ENCODE data around the gene TM2D1.
"Not testable (repeated sequence)": the region's sequence is repeated elsewhere in the genome, so short reads cannot be mapped to it uniquely, and the experiment has no call there.

TM2D1 gene

DNA sequence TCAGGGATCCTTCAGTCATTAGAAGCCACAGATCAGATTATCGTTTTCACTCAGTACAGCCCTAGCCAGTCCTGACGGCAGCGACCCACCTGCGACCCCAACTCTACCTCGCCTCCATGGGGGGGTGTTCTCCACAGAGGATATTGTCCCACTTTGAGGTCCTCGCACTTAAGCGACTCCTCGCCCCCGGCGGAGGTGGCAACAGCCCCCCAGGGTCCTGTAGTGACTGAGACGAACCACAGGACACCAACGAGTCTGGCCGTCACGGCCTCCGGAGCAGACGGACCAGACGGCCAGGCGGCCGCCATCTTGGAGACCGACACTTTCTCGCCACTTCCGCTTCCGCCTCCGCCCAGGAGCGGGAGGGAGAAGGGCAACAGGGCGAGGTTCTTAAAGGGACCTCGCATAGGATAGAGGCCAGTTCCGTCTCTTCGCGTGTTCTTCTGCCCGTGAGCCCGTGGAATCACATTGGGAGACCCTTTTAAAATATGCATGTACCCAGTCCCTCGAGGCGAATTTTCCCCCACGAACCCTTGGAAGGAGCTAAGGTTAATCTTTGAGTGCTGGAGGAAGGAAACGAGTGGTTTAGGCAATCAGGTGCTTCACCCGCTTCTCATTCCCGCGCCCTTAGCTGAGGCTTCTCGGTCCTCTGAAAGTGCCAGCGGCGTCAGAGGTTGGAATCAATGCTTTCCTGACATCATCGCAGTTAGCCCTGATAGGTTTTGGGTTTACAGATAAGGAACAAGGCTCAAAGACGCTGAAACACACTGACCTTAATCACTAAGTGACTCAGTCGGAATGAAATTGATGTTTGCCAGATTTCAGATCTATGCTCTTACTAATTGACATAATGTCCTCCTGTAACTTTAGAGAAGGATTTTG is at the start of gene TM2D1:
Gene TM2D1 (minus strand): TSS at position 329 of the 882 bp plus-strand sequence. CDS start 21 bp downstream, at position 308.
- peak; percentile 91 for DNase-seq

- DNase-seq, result no peak
Observed at GRCh38 chr1:61770131-61770530, 45.2 kb upstream of the TM2D1 start.

DNA sequence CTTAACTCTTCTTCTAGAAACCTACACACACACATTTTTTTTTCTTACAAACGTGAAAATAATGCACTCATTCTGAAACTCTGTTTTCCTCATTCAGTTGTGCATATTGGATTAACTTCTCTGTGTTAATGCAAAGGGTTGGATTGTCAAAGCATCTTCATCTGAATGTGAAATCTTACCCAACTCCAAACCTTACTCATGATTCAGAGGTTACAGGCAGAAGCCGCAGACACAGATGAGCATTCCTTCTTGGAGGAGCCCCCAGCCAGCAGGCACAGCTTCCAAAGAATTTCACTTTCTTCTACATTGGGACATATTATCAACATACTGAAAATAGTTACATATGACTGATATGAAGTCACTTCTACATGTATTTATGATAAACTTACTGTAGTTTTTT is 33.0 kb upstream of the TM2D1 start:
- DNase-seq, result no peak

DNA sequence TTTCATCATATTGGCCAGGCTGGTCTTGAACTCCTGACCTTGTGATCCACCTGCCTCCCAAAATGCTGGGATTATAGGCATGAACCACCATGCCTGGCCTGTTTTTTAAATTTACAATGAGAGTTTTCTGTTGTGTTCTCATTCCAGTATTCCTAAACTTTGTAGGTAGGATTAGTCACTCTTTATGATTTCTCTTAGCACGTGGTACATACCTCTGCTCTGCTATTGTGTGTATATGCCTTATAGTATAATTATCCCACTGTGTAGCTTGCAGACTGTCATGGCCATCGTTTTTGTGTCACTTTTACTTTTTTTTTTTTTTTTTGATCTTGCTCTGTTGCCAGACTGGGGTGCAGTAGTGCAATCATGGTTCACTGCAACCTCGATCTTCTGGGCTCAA is 31.8 kb upstream of the TM2D1 start:
- no peak for DNase-seq

DNA sequence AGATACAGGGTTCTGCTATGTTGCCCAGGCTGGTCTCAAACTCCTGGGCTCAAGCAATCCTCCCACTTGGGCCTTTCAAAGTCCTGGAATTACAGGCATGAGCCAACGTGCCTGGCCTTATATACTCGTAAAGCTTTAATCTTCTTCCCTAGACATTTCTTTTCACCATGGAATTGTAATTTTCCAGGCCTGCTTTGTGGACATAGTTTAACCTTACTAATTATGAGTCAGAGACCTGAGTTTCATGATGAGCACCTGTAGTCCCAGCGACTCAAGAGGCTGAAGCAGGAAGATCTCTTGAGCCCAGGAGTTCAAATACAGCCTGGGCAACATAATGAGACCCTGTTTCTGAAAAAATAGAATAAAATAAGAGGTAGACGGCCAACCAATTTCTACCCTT is 29.6 kb upstream of the TM2D1 start:
- no peak for DNase-seq

DNA sequence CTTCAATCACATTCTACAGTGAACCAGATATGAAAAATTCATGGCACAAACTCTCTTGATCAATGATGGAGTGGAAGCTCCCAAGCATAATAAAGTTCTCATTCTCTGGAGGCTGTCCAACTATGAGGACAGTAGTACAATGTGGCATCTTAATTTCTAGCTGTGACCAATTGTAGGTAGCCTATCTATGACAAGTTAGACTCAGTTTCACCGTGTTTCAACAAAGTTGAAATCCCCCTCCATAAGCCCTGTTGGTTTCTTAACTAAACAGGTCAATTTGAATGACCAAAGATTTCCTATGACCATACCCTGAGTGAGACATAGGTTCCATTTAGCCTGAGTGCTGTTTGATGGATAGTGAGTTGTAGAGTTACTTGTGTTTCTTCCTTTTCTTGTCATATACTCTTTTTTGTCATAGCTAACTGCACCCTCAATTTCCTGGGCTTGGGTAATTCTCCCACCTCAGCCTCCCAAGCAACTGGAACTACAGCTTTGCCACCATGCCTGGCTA is 29.1 kb upstream of the TM2D1 start:
- no peak for DNase-seq

GRCh38 chr1:61752921-61753389 is 28.0 kb upstream of the TM2D1 start:
- no peak for DNase-seq

GRCh38 chr1:61749574-61749973 is 24.6 kb upstream of the TM2D1 start:
- no peak for DNase-seq

DNA sequence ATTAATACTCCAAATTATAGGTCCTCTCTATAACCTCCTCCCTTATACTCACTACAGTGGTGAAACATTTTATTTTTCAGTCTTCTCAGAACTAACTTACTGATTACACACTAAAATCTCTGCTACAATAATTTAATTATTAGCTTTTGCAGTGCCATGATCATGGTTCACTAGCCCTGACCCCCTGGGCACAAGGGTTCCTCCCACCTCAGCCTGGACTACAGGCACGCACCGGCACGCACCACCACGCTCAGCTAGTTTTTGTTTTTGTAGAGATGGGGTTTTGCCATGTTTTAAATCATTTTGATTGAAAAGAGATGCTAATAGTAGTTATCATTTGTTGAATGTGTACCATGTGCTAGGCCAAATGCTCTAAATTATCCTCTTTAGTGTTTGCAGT is 23.6 kb upstream of the TM2D1 start:
- no peak for DNase-seq

GRCh38 chr1:61746813-61747212 is 21.9 kb upstream of the TM2D1 start:
- no peak for DNase-seq

GRCh38 chr1:61743716-61744580 is 19.0 kb upstream of the TM2D1 start:
- DNase-seq, result no peak

DNA sequence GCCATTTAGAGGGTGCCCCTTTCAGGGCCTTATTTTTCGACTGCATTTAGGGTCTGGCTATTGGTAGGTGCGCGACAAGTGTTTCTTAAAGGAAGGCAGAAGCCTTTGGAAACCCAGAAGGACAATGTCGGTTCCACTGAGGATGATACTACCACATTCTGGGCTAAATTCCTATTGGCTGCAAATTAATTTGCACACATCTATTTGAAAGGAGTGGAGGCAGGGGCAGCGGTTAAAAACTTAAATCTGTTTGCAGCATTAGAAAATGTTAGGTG is 18.4 kb upstream of the TM2D1 start:
- no peak for DNase-seq

- peak; percentile 69 for DNase-seq
Observed at GRCh38 chr1:61742620-61743430, 17.9 kb upstream of the TM2D1 start.

DNA sequence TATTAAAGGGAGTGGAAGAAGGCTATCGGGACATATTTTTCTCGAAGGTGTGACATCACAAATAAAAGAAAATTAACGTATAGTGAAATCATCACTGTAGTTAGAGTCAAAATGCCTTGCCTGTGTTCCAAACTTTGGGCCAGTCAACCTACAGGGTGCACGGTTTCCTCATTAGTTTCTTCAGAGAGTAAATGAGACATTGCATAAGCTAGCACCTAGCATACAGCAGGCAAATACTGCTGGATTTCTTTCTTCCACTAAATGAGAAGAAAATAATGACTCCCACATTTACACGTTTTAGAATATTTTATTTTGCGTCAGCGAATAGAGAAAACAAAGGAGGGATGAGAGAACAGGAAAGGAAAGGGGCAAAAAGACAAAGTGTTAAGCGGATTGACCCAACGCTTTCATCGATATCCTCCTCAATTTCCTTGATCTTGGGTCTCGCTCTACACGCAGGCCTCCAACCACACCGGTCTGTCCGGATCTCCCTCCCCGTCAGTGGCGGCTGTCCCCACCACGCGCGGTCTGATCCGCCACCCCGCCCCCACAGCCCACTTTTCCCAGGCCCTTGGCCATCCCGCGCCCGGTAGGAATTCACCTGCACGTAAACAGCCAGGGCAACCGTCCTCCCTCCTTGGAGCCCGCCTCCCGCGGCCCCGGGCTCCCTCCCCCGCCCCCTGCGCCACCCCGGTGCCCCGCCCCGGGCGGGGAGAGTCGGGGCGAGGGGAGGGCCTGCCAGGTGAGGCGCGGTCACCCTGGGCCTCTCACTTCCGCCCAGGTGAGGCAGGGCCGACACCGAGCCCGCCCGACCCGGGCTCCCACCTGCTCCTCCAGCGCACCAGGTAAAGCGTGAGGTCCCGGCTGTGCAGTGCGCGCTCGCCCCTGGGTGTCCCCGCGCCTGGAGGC is 17.0 kb upstream of the TM2D1 start, which contains the start of gene PATJ:
Gene PATJ (plus strand): TSS at position 770 of the 909 bp plus-strand sequence. CDS start 20,413 bp downstream, outside the sequence.
- DNase-seq, result peak; percentile 89

DNA sequence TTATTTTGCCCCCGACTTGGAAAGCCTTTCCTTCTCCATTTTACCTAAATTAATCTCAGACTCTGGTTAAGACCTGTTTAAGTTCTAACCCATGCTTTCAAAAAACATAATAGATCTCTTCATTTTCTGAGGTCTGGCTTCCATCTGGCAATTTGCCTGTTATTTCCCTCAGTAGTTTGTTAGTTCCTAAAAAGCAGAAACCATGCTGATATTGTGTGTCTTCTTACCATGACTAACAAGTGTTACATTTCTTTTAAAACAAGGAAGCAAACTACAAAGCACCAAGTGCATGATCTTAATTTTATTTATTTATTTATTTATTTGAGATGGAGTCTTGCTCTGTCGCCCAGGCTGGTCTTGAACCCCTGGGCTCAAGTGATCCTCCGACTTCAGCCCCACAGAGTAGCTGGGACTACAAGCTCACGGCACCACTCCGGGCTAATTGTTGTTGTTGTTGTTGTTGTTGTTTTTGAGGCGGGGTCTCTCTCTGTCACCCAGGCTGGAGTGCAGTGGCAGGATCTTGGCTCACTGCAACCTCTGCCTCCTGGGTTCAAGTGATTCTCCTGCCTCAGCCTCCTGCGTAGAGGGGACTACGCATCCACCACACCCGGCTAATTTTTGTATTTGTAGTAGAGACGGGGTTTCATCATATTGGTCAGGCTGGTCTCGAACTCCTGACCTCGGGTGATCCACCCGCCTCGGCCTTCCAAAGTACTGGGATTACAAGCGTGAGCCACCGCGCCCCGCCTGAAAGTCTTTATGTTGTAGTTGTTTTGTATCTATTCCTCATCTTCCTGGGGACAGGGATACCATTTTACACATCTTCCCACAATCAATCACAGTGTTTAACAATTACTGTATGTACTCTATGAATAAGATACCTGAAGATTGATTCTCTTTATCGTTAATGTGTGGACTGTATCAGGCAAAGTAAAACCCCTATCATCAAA is 16.1 kb upstream of the TM2D1 start:
- DNase-seq, result no peak

DNA sequence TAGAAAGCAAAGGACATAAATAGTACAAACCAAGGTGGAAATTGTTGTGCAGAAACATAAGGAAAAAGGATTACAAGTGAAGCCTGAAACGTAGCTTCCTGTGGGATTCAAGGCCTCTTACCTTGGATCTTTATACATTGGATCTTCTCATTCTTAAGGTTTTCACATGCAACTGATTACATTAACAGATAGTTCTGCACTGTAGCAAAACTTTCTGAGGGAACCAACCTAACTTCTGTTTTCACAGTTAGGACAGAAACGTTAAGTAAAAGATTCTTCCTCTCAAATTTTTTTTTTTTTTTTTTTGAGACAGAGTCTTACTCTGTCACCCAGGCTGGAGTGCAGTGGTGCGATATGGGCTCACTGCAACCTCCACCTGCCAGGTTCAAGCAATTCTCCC is 7.8 kb upstream of the TM2D1 start:
- no peak for DNase-seq

- not testable (repeated sequence) for DNase-seq
Observed at GRCh38 chr1:61730679-61731078, 5.7 kb upstream of the TM2D1 start.

- DNase-seq, result no peak
Observed at GRCh38 chr1:61727544-61727943, 2.6 kb upstream of the TM2D1 start.

- DNase-seq, result no peak
Observed at GRCh38 chr1:61724506-61724812, 482 bp downstream of the TM2D1 start.

- DNase-seq, result not testable (repeated sequence)
Observed at GRCh38 chr1:61718996-61719663, 5.8 kb downstream of the TM2D1 start.
